CD14-positive monocyte (primary cell): ENCODE data around the gene UQCRHL. TPM values are rescaled to one million over a fixed set of nuclear protein-coding genes. Genes with fewer than 3 reads are reported as not detected.

ENCODE experiments used
- DNase-seq, 3 donors: peaks; one replicate each; pipeline ENCODE4 v3.0.0-alpha.2; 2011 to 2022
- H2AFZ ChIP-seq: 2 replicates; pipeline ENCODE4 v1.6.0; 2012; ENCODE audit warnings: mild to moderate bottlenecking, low read depth, low read length, inconsistent platforms; ENCODE audit not compliant: insufficient read depth, poor library complexity, severe bottlenecking
- H3K27ac ChIP-seq, 2 donors: 1 replicate in 1 of 2; 2 replicates in 1 of 2; pipeline ENCODE4 v1.5.1; 2012 to 2013; ENCODE audit warnings: low read length in 2 of 2, control low read depth in 1 of 2, inconsistent platforms in 1 of 2, low read depth in 1 of 2, mild to moderate bottlenecking in 1 of 2
- H3K27me3 ChIP-seq, 2 donors: one replicate each; pipeline versions ENCODE4 v1.6.0 to v1.6.1; 2011 to 2013; ENCODE audit warnings: low read length in 2 of 2; ENCODE audit not compliant: control insufficient read depth in 2 of 2, insufficient read depth in 2 of 2
- H3K36me3 ChIP-seq, 2 donors: replicated peaks in 1 of 2; 1 replicate in 1 of 2; 2 replicates in 1 of 2; pipeline versions ENCODE4 v1.5.1 to v1.6.1; 2012 to 2013; ENCODE audit warnings: low read length in 2 of 2, control low read depth in 1 of 2, inconsistent platforms in 1 of 2, mild to moderate bottlenecking in 1 of 2; ENCODE audit not compliant: insufficient read depth in 2 of 2, control insufficient read depth in 1 of 2
- H3K4me1 ChIP-seq, 2 donors: 1 replicate in 1 of 2; 2 replicates in 1 of 2; pipeline versions ENCODE4 v1.5.1 to v1.6.1; 2012 to 2013; ENCODE audit warnings: low read length in 2 of 2, control low read depth in 1 of 2, inconsistent platforms in 1 of 2, mild to moderate bottlenecking in 1 of 2, moderate library complexity in 1 of 2; ENCODE audit not compliant: insufficient read depth in 2 of 2, control insufficient read depth in 1 of 2
- H3K4me2 ChIP-seq: replicated peaks from 2 replicates; pipeline ENCODE3; 2012; ENCODE audit warnings: low read length, moderate library complexity, mild to moderate bottlenecking; ENCODE audit not compliant: poor library complexity, severe bottlenecking; ENCODE audit errors: extremely low read depth
- H3K4me3 ChIP-seq, 3 experiments: fragments of 200-600 bp in 1 of 3; sonication (generic) in 1 of 3; replicated peaks in 1 of 3; 1 replicate in 2 of 3; 2 replicates in 1 of 3; pipeline ENCODE4 v1.5.1; 2011 to 2013; ENCODE audit warnings: low read length in 3 of 3, mild to moderate bottlenecking in 3 of 3, control low read depth in 2 of 3, low read depth in 2 of 3, inconsistent platforms in 1 of 3, moderate library complexity in 1 of 3
- H3K79me2 ChIP-seq: 2 replicates; pipeline ENCODE4 v1.6.0; 2012; ENCODE audit warnings: mild to moderate bottlenecking, control low read depth, inconsistent platforms, low read length, moderate library complexity; ENCODE audit not compliant: insufficient read depth
- H3K9ac ChIP-seq: 2 replicates; pipeline ENCODE4 v1.6.0; 2017; ENCODE audit warnings: low read length, mild to moderate bottlenecking; ENCODE audit not compliant: insufficient read depth, poor library complexity, severe bottlenecking
- H3K9me3 ChIP-seq, 2 donors: replicated peaks in 1 of 2; 1 replicate in 1 of 2; 2 replicates in 1 of 2; pipeline versions ENCODE4 v1.5.1 to v1.6.1; 2012 to 2013; ENCODE audit warnings: low read length in 2 of 2, control low read depth in 1 of 2; ENCODE audit not compliant: control insufficient read depth in 1 of 2, insufficient read depth in 1 of 2
- H4K20me1 ChIP-seq: 2 replicates; pipeline ENCODE4 v1.6.0; 2012; ENCODE audit warnings: mild to moderate bottlenecking, low read length, control low read depth, moderate library complexity; ENCODE audit not compliant: insufficient read depth
- H3K27ac Mint-ChIP-seq, 7 donors: one replicate each; pipeline ENCODE4 v1.8.0; 2020; ENCODE audit warnings: mild to moderate bottlenecking in 7 of 7, mixed read lengths in 7 of 7, moderate library complexity in 6 of 7, inconsistent platforms in 2 of 7
- H3K27me3 Mint-ChIP-seq, 3 donors: one replicate each; pipeline ENCODE4 v1.8.0; 2021 to 2022; ENCODE audit warnings: low read depth in 3 of 3, mild to moderate bottlenecking in 3 of 3, mixed read lengths in 3 of 3, moderate library complexity in 3 of 3, inconsistent platforms in 1 of 3
- H3K36me3 Mint-ChIP-seq, 2 donors: one replicate each; pipeline ENCODE4 v1.8.0; 2020; ENCODE audit warnings: mixed read lengths in 2 of 2, inconsistent platforms in 1 of 2, mild to moderate bottlenecking in 1 of 2
- H3K4me1 Mint-ChIP-seq: one replicate; pipeline ENCODE4 v1.8.0; 2020; ENCODE audit warnings: mild to moderate bottlenecking, mixed read lengths
- H3K4me3 Mint-ChIP-seq, 2 donors: one replicate each; pipeline ENCODE4 v1.8.0; 2020; ENCODE audit warnings: mild to moderate bottlenecking in 2 of 2, mixed read lengths in 2 of 2, moderate library complexity in 1 of 2
- H3K9me3 Mint-ChIP-seq, 7 donors: one replicate each; pipeline ENCODE4 v1.8.0; 2020 to 2022; ENCODE audit warnings: mixed read lengths in 7 of 7, mild to moderate bottlenecking in 6 of 7, moderate library complexity in 6 of 7, inconsistent platforms in 2 of 7
- CTCF ChIP-seq: fragments of 200-600 bp; IDR thresholded peaks from one replicate; pipeline ENCODE4 v1.8.0; 2022; ENCODE audit warnings: antibody characterized with exemption, mild to moderate bottlenecking
- WGBS: methylation state at CpG from one replicate; pipeline ENCODE4 v1.1.5; 2013; ENCODE audit warnings: missing lambda C conversion rate; ENCODE audit not compliant: insufficient coverage; 5-methylcytosine and 5-hydroxymethylcytosine counted together
- intact Hi-C, 2 donors: fragments of 100-400 bp; cut with micrococcal nuclease; formaldehyde crosslinking; loops; one replicate each; pipeline versions ENCODE4 v1.15.0 to v1.15.1; 2023
- polyA plus RNA-seq, 3 donors: library from polyadenylated mRNA; depleted of rRNA in 1 of 3; unstranded in 2 of 3; stranded (reverse) in 1 of 3; fragments of 300-500 nt in 2 of 3; fragments of >200 nt in 1 of 3; fragmentation: Illumina TruSeq in 2 of 3; gene quantifications; 1 replicate in 2 of 3; 2 replicates in 1 of 3; pipeline ENCODE4 v1.2.3, GENCODE V29; 2012 to 2021

UQCRHL gene
- polyA plus RNA-seq, 3 donors, result 1.0 to 1.3 (median 1.0) TPM

GRCh38 chr1:15777909-15778707 lies 29.3 kb downstream of the UQCRHL start:
- Histone ChIP-seq H3K4me3 (no peak overlapping the region), H3K36me3 (no peaks in the 10 kb centered on the region), H2AFZ (no peak overlapping the region), H3K4me1 (no peaks in the 10 kb centered on the region), H3K9ac (no peak overlapping the region), H3K4me2 (no peak overlapping the region), H4K20me1 (no peaks in the 10 kb centered on the region), H3K27me3 (no peaks in the 10 kb centered on the region), H3K79me2 (no peaks in the 10 kb centered on the region), H3K9me3 (no peaks in the 10 kb centered on the region), H3K27ac (no peak overlapping the region)
- DNase-seq, result no peak
- Mint-ChIP-seq H3K9me3 (peaks cover 0 to 2% (median 0%) of the 10 kb centered on the region in 7 donors), H3K36me3 (no peaks in the 10 kb centered on the region), H3K4me3 (no peak overlapping the region), H3K27me3 (peaks cover 11 to 15% (median 12%) of the 10 kb centered on the region in 3 donors), H3K27ac (no peak overlapping the region), H3K4me1 (no peaks in the 10 kb centered on the region)
- intact Hi-C loops, result no loop called here
- TF ChIP-seq CTCF, result no peak
- 87% methylated on average over 3 of the region's 7 CpGs for WGBS

DNA sequence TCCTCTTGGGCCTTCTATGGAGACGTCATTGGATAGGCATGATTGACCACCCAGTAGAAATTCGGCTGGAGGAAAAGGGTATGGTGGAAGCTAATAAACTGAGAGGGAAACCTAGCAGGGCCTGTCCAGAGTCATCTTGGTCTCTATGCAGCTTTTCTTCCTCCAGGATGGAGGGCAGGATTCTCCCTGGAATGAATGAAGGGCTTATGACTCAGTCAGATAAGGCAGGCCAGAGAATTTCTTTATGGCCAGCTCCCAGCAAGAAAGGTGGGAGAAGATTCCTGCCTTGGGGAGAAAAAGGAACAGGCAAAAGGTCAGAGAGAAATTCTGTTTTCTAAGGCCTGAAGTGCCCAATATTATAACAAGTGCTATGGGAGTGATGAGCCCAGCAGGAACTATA lies 31.7 kb downstream of the UQCRHL start:
- Histone ChIP-seq H3K27ac (no peak overlapping the region), H3K4me2 (no peak overlapping the region), H2AFZ (no peak overlapping the region), H3K9me3 (no peaks in the 10 kb centered on the region), H3K9ac (no peak overlapping the region), H3K36me3 (no peaks in the 10 kb centered on the region), H3K27me3 (no peaks in the 10 kb centered on the region), H3K4me3 (no peak overlapping the region), H3K4me1 (no peaks in the 10 kb centered on the region), H4K20me1 (no peaks in the 10 kb centered on the region), H3K79me2 (no peaks in the 10 kb centered on the region)
- no peak for DNase-seq
- H3K9me3 Mint-ChIP-seq, result peaks cover 0 to 2% (median 0%) of the 10 kb centered on the region in 7 donors
- no peaks in the 10 kb centered on the region for H3K36me3 Mint-ChIP-seq
- no peaks in the 10 kb centered on the region for H3K4me1 Mint-ChIP-seq
- no peak for TF ChIP-seq CTCF
- H3K4me3 Mint-ChIP-seq, result no peak overlapping the region
- intact Hi-C loops, result no loop called here
- peaks cover 10 to 16% (median 12%) of the 10 kb centered on the region in 3 donors for H3K27me3 Mint-ChIP-seq
- WGBS, result 90% methylated on average over 2 of the region's 2 CpGs
- H3K27ac Mint-ChIP-seq, result no peak overlapping the region
